Measurements from ENCODE around the gene SLAMF7.
"Not testable (repeated sequence)": the region's sequence is repeated elsewhere in the genome, so short reads cannot be mapped to it uniquely, and the experiment has no call there.

The SLAMF7 gene, protein sequence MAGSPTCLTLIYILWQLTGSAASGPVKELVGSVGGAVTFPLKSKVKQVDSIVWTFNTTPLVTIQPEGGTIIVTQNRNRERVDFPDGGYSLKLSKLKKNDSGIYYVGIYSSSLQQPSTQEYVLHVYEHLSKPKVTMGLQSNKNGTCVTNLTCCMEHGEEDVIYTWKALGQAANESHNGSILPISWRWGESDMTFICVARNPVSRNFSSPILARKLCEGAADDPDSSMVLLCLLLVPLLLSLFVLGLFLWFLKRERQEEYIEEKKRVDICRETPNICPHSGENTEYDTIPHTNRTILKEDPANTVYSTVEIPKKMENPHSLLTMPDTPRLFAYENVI

DNA sequence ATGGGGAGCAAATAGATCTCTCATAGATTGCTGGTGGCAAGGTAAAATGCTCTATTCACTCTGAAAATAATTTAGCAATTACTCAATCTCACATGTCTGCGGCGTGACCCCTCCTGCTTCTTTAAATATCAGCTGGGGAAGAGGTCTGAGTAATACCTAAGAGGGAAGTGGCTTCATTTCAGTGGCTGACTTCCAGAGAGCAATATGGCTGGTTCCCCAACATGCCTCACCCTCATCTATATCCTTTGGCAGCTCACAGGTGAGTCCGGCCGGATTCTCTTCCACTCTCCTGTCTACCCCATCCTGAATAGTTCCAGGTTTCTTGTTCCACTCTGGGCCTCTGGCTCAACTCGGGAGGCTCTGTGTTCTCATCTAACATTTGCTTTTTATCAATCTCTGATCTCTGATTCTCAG is at the start of gene SLAMF7:
TSS of gene SLAMF7 (plus strand) at position 150 of the 414 bp plus-strand sequence. CDS start at position 205, 55 bp downstream.
- no peak for DNase-seq (ENCODE audit: low read depth)

DNA sequence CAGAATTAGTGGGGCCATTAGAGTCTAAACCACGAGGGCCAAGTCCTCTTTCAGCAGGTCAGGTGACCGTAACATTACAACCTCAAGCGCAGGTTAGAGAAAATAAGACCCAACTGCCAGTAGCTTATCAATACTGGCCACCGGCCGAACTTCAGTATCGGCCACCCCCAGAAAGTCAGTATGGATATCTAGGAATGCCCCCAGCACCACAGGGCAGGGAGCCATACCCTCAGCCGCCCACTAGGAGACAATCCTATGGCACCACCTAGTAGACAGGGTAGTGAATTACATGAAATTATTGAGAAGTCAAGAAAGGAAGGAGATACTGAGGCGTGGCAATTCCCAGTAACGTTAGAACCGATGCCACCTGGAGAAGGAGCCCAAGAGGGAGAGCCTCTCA is 46.7 kb upstream of the SLAMF7 start:
- DNase-seq (ENCODE audit: low read depth): not testable (repeated sequence)

DNA sequence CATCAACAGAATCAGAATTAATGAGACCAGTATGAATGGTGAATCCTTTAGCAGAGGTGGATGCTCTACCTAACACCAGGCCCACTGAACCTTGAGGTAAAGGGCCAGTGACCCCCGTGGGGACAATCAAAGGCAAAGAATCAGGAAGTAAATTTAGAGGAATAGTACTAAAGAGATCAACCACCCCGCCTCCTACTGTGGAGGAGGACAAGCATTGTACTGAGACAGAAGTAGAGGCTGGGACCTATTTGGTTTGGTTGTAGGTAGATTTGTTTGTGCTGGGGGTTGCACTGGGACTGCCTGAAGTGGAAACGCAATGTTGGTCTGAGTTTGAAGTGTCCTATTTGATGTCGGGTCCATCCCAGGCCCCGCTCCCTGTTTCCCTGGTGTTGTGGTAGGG is 36.9 kb upstream of the SLAMF7 start:
- DNase-seq (ENCODE audit: low read depth): no peak

DNA sequence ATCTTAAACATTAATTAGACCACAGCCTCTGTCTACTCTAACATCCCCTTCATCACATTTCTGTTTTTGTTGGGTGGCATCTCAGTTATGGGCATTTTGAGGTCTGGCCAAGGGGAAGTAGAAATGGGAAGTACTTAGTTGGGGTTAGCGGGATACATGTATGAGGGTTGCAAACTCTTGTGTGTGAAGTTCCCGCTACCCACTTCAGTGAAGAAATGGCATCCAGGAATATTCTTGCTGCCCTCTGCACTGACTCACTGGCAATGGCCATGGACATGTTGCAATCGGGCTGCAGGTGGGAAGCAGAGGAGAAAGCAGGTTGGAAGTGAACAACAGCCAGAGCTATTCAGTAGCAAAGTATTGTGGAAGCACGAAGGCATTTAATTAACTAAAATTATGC is 34.8 kb upstream of the SLAMF7 start:
- no peak for DNase-seq (ENCODE audit: low read depth)

DNA sequence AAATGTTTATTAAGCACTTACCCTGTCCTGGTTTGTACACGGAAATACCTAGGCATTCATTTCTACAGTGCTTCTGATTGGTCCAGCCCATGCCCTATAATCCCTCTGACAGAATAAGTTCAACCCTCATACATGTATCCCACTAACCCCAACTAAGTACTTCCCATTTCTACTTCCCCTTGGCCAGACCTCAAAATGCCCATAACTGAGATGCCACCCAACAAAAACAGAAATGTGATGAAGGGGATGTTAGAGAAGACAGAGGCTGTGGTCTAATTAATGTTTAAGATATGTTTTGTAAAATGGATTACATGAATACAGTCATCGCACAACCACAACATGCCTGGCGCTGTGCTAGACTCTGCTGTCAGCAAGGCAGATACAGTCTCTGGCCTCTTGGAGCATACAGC is 33.8 kb upstream of the SLAMF7 start:
- not testable (repeated sequence) for DNase-seq (ENCODE audit: low read depth)

DNA sequence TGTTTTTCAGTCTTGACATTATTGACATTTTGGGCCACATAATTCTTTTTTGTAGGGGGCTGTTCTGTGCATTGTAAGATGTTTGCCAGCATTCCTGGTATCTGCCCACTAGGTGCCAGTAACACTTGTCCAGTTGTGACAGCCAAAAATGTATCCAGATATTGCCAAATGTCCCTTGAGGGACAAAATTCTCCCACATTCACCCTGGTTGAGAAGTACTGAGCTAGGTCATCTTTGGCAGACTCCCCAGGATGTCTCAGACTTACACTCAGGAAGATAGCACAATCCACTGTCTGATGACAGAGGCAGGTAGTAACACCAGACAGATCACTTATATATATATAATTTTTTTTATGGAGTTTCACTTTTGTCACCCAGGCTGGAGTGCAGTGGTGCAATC is 33.3 kb upstream of the SLAMF7 start:
- no peak for DNase-seq (ENCODE audit: low read depth)

DNA sequence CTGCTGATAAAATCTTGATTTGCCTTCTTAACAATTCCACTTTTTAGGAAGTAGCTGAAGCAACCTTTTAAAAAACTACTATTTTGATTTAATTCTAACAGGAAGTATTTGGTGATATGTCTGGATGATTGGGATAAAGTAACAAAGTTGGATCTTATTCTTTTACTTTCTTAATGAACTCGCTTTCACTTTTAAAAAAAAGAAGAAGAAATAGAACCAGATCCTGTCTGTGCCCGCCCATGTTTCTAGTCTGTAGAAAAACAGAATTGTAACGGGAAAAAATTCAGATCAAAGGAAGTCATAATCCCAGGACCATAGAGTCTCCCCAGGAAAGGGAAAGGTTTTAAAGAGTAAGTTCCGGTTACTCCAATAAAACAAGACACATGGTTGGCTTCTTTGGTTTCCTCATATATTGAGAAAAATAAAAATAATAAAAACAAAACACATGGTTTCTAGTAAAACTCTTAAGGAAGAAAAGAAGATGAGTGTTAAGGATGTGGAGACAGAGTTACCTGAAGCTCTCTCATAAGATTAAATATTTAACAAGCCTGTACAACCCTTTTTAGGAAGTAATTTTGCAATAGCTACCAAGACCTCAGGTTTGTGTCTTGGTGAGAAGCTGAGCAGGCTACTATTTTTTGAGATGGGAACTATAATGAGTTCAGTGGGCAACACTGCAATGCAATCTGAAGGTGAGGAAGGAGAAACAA is 32.4 kb upstream of the SLAMF7 start:
- no peak for DNase-seq (ENCODE audit: low read depth)

DNA sequence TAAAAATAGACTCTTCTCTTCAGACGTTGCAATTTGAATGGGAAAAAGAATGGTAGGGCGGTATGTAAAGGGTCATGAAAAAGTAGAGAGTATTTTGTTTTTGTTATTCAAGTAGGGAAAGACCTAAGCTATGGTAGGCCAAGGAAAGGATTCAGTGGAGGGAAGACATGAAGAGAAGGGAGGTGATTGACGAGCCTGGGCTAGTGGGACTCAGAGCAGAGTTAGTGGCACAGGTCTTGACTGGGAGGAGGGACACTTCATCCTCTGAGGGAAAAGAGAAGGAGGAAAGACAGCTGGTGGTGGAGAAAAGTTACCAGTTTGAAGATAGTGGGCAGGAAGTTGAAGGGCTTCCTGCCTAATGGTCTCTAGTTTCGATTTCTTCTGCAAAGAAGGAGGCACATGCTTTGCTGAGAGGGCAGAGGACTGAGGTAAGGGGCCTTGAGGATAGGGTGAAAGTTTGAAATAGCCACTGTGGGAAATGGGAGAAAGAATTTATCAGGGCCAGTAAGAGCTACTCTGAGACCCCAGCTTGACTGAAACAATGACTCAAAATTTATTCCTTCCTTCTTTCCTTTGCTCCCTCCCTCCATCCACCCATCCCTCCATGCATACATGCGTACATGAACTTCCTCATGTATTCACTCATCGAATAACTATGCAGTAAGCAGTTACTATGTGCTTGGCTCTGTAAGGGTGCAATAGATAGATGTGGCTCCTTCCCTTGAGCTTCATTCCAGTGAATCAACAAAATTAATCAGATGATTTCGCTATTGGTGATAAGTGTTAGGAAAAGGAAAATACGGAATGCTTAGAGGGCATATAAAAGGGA is 31.6 kb upstream of the SLAMF7 start:
- no peak for DNase-seq (ENCODE audit: low read depth)

DNA sequence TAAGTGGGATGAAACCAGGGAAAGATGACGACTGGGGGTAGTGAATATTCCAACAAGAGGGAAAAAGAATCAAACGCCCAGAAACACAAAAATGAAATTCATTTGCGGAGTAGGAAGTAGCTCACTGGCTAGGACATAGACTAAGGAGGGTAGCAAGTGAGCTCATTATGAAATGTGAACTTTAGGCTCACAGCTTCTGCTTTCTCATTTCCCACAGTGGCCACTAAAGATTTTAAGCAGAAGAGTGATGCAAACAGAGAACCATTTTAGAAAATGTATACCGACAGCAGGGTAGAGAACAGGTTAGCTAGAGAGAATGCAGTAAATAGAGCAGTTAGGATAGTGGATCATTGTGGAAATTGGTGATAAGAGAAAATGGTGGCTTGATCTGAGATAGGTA is 30.9 kb upstream of the SLAMF7 start:
- no peak for DNase-seq (ENCODE audit: low read depth)

DNA sequence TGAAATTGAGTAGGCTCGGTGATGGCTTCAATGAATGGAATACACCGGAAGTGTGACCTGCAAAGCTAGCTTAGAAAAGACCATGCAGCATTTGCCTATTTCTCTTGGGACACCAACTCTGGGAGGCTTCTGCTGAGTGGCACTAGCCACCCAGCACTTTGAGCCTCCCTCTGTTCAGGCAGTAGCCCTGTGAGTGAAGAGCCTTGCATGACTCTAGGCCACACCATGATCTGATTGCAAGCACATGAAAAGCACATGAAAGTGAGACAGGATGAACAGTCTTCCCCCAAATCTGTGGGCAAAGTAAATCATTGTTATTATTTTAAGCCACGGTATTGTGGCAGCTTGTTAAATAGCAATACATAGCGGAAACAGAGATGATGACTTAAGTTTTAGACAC is 30.2 kb upstream of the SLAMF7 start:
- no peak for DNase-seq (ENCODE audit: low read depth)

DNA sequence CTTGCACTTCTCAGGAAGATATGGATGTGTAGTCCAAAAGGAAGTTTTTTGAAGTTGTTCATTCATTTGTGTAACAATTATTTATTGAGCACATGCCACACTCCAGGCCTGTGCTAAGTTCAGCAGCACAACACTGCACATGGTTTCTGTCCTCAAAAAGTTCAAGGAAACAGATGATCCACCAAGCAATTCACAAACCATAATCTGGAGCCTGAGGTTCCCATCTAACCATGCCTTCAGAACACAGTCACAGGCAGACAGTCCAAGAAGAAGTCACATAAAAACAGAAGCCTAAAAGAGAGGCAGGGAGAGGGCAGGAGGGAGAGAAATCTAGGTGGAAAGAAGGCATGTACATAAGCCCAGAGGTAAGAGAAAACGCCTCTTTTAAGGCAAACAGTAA is 29.3 kb upstream of the SLAMF7 start:
- DNase-seq (ENCODE audit: low read depth): no peak

DNA sequence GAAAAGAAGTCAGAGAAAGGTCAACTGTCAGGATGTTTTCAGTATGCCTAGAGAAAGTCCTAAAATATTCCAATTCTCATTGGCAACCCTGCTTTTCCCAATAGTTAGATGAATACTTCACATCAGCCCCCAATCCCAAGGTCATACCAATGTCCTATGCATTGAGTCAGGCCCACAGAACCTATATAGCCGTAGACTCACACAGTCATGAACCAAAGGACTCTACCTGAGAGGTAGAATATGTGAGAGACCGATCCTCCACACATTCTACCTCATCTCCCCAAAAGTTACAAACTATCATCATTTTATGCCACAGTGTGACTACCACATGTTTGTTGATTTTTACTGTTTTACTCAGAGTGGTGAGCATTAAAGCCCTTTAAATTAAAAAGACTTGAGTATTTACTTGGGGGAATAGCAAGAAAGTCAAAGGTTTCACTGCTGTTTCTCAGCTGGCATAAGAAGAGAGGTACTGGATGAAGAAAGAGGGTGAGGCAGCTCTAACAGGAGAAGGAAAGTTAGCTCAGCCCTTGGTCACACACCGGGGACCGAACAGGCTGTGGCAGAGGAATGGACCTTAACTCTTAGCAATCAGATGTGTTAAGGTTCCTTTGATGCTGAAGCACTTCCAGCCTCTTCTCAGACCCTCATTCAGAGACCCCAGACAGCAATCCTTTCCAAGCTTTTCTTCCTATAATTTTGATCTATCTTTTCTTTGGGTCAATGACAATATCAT is 28.4 kb upstream of the SLAMF7 start:
- DNase-seq (ENCODE audit: low read depth): no peak

DNA sequence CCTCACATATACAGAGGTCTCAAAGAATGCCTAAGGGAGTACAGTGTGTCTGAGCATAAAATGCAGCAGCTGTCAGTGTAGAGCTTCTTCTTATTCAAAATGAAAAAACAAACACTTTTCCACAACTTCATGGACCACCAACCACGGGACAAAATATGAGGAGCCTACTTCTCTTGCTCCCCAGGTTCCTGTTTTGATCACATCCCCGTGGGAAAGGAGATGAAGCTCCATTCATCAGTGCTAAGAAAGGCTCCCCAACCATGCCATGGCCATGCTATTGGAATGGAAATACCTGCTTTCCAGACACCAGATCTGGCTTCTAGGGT is 27.8 kb upstream of the SLAMF7 start:
- no peak for DNase-seq (ENCODE audit: low read depth)

DNA sequence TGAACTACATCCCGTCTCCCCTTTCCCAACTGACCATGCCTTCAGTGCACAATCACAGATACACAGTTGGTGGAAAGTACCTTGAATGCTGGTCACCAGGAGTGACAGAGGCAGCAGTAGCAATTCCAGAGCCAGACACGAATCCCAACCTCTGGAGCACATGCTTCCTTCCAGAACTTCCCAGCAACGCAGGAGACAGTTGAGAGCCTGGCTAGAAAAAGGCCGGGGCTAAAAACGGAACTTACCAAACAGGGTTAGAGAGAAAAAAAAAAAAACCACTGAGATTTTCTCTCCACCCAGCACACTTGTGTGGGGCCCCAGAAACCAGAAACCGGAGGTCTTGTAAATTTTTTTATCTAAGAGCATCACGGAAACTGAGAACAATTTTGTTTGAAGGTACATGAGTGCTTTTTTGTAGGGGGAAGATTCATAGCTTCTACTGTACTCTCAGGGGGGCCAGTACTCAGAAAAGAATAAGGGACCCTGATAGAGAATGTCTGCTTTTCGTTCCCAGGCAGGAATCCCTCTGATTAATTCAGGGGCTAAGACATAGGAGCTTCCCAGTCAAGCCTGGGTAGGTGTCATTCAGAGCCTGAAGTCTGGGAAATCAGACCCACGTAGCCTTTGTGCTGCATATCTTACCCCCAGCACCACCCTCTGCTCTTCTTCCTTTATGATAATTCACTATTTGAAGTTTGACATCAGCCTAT is 27.3 kb upstream of the SLAMF7 start, which contains the start of gene CD48:
TSS of gene CD48 (minus strand) at position 221 of the 710 bp plus-strand sequence. CDS start at position 162, 59 bp downstream.
- DNase-seq (ENCODE audit: low read depth): no peak

DNA sequence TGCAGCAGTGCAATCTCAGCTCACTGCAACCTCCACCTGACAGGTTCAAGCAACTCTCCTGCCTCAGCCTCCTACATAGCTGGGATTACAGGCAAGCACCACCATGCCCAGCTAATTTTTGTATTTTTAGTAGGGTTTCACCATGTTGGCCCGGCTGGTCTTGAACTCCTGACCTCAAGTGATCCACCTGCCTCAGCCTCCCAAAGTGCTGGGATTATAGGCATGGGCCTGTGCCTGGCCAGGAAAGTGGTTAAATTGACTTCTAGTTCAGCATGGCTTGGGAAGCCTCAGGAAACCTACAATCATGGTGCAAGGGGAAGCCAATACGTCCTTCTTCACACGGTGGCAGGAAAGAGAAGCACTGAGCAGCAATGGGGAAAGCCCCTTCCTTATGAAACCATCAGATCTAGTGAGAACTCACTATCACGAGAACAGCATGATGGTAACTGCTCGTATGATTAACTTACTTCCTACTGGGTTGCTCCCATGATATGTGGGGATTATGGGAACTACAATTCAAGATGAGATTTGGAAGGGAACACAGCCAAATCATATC is 26.4 kb upstream of the SLAMF7 start:
- not testable (repeated sequence) for DNase-seq (ENCODE audit: low read depth)

DNA sequence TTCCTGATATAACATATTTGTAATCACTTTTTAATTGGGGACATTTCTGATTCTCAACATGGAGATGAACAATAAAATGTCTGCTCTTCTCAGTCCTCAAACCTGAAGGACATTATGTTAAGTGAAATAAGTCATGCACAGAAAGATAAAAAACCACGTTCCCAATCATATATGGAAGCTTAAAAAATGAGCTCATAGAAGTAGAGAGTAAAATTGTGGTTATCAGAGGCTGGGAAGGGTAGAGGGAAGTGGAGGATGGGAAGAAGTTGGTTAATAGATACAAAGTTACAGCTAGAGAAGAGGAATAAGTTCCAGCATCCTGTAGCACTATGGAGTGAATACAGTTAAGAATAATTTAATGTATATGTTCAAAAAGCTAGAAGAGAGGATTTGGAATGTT is 25.9 kb upstream of the SLAMF7 start:
- no peak for DNase-seq (ENCODE audit: low read depth)

DNA sequence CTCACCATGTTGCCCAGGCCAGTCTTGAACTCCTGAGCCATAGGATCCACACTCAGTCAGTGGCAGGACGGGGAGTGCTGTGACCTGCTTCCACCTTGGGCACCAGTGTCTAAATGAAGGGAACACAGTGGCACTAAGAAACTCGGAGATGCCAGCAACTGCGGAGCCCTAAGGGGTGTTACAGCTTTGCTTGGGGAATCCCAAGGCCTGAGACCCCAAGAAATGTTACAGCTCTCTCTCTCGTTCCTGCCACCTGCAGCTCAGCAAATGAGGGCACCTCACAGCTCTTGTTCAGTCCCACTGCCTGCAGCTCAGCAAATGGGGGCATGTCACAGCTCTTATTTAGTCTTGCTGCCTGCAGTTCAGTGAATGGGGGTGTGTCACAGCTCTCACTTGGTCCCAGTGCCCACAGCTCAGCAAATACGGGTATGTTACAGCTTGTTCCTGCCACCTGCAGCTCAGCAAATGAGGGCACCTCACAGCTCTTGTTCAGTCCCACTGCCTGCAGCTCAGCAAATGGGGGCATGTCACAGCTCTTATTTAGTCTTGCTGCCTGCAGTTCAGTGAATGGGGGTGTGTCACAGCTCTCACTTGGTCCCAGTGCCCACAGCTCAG is 24.9 kb upstream of the SLAMF7 start:
- not testable (repeated sequence) for DNase-seq (ENCODE audit: low read depth)

DNA sequence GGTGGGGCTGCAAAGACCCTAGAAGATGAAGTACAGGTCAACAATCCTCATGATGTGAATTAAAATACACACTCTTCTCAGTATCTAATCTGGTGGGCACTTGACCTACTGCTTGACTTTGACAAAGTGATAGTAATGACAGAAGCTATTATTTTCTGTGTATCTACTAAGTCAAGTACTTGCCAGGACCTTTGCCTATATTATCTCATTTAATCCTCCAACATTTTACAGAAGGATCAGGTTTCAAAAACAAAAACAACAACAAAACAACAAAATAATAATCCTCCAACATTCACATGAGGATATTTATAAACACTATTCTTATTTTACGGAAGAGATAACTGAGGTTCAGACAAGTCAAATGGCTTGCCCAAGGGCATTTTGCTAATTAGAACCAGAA is 23.0 kb upstream of the SLAMF7 start:
- DNase-seq (ENCODE audit: low read depth): no peak

DNA sequence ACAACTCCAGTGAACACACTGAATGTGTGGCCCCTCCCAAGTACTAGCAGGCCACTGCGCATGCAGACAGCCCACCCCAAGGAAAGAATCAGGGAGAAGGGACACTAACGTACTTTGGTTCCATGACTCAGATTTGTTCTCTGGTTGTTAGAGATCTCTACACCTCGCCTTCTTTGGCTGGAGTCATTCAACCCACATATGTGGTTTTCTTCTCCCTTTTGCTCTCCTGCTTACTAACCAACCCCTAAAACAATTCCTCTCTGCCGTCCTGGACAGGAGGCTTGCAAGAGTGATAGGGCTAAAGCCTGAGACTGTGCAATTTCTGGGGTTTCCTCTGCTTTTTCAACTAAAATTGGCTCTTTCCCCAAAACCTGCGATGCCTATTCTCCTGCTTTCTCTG is 21.7 kb upstream of the SLAMF7 start:
- no peak for DNase-seq (ENCODE audit: low read depth)

DNA sequence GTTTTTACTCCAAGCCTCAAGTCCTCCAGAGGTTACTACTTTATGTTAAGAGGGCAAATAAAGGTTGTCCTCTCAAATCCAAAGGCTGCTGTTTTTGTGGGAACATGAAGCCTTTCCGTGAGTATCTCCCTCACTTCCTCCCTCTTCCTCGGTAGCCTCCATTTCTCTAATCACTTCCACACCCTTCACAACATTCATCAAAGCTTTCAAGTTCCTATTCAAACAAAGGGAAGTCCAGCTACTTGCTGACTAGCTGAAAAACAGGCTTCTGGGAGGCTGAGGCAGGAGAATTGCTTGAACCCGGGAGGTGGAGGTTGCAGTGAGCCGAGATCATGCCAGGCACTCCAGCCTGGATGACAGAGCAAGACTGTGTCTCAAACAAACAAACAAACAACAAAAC is 20.8 kb upstream of the SLAMF7 start:
- no peak for DNase-seq (ENCODE audit: low read depth)

All from fibroblast of gingiva (primary cell).